T-helper 1 cell treated with Interleukin-12 subunit alpha and Interleukin-12 subunit beta and Interleukin-4 antibody, amounts not matched to agents 30 ng/mL and 1 ng/mL, for 36 hours (primary cell): ENCODE measurements around the gene PGAM5. TPM values are rescaled to one million over a fixed set of nuclear protein-coding genes. Genes with fewer than 3 reads are reported as not detected.
"Not testable (repeated sequence)": the region's sequence is repeated elsewhere in the genome, so short reads cannot be mapped to it uniquely, and the experiment has no call there.

Source experiments
- intact Hi-C: fragments of 100-400 bp; cut with micrococcal nuclease; formaldehyde crosslinking; loops from one replicate; pipeline ENCODE4 v1.15.1; 2024
- total RNA-seq: library from RNA; stranded (reverse); gene quantifications from 2 replicates; pipeline ENCODE4 v1.2.3, GENCODE V29; 2022

PGAM5 gene
- total RNA-seq, 1 donor from 2014 or later: 59.0 TPM

DNA sequence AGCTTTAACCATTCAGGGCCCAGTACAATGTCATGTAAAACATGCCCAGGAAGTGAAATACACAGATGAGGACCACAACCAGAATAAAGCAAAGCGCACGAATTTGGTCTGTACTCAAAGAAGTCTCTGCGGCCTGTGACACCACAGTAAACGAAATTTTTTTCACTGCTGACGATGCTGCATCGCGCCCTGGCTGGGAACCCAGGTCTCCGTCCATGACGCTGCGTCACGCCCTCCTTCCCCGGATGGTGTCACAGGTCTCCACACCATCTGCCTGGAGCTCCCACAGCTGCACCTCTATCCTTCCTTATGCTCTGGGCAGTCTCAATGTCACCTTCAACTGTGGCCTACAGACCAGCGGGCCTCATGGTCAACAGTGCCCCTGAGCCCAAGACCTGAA lies 33.2 kb downstream of the PGAM5 start:
- intact Hi-C loops: no loop called here

DNA sequence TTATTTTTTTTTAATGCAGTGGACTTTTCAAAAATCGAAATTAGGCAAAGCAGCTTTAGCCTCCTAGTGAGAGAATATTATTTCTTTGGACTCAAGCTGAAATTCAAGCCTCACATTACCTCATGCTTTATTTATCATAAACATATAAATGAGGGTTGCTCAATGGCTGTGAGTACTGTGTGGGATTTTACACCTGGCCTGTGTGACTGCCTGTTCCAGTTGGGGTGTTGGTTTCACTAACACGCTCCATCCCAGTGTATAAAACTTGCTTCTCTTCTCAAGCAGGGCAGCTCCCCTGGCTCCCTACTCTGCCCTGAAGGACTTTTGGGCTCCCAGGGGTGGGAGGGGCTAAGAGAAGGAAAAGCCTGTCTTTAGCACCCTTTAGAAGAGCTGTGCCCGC lies 36.0 kb downstream of the PGAM5 start:
- intact Hi-C loops: no loop called here

DNA sequence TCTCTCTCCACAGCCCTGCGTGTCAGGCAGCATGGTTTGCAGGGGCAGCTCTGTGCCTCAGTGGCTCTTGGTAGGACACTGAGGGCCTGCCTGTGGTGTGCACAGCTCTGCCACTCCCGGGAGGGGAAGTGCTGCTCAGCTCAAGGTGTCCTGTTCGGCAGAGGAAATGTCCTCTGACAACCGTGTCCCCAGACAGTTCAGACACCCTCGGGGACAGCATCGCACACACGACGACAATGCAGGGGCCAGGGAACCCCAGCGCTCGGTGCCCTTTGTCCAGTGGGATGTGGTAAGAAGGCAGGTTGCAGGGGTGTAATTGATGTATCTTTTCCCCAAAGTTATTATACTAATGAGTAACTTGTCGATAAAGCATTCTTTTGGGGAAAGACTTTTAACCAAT lies 36.8 kb downstream of the PGAM5 start:
- intact Hi-C loops: no loop called here

DNA sequence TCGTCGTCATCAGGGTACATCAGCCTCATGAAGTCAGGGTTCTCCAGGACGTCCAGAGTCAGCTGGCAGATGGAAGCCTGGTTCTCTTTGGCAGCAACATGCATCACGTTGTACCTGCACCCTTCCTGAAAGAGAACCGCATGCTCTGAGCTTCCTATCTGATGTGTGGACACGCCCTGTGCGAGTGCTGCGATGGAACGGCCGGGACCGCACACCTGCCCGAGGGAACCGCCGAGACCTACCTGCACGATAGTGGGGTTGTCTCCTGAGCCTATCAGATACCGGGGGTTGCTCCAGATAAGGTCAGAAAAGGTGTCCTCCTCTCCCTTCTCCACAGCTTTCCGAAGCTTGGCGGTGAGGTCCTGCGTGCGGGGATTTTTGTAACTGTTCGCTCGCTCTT lies 37.3 kb downstream of the PGAM5 start:
- intact Hi-C loops: no loop called here

DNA sequence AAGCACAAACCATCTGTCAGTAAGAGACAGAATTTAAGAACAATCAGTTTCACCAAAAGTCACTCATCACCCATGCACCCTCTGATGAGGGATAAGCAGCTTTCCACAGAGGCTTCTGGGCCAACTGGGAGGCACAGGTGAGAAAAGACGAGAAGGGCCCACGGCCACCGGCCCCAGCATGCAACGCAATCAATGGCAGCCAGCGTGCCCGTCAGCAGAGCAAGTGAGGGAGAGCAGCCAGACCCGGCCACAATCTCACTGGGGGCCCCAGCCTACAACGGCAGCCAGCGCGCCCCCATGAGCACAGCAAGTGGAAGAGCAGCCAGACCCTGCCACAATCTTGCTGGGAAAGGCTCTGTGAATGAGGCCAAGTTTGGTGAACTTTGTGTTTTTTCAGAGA lies 37.7 kb downstream of the PGAM5 start:
- intact Hi-C loops: no loop called here

DNA sequence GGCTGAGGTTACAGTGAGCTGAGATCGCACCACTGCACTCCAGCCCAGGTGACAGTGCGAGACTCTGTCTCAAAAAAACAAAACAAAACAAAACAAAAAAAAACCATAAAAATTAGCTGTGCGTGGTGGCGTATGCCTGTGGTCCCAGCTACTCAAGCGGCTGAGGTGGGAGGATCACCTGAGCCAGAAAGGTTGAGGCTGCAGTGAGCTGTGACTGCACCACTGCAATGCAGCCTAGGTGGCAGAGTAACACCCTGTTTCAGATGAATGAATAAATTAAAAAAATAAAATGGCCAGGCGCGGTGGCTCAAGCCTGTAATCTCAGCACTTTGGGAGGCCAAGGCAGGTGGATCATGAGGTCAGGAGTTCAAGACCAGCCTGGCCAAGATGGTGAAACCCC lies 43.0 kb downstream of the PGAM5 start:
- intact Hi-C loops: not testable (repeated sequence)

DNA sequence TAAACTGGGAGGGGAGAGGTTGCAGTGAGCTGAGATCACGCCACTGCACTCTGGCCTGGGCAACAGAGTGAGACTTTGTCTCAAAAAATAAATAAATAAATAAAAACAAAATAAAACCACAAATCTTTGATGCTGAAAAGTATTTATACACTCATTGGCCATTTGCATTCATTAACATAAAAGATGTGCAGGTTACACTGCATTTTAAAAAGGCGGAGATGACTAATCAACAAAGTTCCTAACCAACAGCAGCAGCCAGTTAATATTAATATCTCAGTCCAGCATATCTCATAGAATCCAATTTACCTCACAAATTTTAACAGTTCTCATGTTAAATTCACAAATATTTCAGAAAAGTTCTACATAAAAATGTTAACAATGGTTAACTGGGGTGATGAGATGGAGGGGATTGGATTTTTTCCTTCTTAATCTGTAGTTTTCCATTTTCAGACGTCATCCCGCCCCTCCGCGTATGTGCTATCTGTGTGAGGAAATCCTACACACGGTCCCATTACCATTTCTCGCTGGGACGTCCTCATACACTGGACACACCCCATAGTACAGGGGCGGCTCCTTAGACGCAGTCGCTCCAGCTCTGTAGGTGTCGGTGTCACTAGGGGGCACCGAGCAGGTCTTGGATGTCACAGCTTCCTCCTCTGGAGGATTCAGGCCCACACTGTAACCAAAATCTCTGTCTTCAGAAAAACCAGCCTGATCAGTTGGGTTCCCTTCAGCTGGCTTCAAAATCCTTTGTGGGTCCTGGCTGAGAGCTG lies 43.7 kb downstream of the PGAM5 start:
- intact Hi-C loops: no loop called here

DNA sequence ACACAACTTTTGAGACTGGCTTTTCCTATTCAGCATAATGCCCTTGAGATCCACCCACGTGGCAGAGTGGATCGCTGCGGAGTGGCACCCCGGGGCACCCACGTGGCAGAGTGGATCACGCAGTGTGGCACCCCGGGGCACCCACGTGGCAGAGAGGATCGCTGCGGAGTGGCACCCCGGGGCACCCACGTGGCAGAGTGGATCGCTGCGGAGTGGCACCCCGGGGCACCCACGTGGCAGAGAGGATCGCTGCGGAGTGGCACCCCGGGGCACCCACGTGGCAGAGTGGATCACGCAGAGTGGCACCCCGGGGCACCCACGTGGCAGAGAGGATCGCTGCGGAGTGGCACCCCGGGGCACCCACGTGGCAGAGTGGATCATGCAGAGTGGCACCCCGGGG lies 48.2 kb downstream of the PGAM5 start:
- intact Hi-C loops: not testable (repeated sequence)

DNA sequence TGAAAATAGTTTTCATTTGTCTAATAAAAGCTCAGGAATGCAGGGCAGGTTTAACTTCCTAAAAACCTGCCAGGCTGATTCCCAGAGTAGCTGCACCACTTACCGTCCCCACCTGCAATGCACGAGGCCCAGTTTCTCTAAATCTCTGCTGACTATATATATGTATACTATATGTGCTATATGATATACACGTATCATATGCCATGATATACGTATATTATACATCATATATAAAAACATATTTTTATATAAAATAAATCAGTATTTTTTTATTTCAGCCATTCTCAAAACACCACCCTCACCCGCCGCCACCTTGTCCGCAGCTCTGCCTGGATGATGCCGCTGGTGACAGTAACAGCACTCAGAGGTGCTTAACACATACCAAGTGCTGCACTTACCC lies 48.7 kb downstream of the PGAM5 start:
- intact Hi-C loops: no loop called here

DNA sequence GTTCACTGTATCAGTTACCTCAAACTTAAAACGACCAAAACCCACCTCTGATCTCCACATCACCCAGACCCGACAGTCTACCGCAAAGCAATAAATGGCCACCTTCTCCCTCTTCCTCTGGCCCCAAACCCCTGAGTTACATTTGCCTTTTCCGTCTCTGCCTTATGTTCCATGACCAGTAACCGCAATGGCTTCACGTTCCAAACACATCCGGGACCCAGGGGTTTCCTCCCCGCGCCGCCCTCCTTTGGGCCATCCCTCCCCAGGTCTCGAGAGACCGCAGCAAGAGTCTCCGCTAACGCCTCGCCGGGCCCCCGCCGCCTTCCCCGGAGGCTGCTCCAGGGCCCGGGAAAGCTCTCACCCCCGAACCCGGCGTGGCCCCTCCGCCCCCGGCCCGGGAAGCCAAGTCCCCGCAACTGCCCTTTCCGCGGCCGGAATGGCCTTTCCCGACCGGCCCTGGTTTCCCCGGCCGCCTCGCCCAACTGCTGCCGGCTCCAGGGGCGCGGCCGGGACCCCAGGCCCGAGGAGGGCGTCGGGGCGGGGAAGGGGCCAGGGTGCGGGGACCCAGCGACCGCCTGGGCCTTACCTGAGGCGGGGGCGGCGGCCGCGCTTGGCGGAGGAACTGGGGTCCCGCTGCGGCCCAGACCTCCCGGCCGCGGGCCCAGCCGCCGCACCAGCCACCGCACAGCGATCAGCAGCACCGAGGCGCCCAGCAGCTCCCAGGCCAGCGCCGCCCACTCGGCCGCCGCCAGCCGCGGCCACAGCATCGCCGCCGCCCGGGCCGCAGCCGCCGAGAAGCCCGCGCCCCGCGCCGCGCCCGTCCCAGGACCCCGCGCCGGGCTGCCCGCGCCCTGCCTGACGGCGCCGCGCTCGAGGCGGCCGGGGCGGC lies 50.6 kb downstream of the PGAM5 start, which contains the start of gene ANKLE2:
Gene ANKLE2, minus strand, starts transcription at position 801 of the 889 bp plus-strand sequence. Its CDS starts 34 bp downstream, at position 767.
- intact Hi-C loops: loop anchor here (1.0 to 5.0 kb wide), 5 partner anchors 51 to 619 kb away; partner anchors contain the start of genes DDX51, NOC4L, PGAM5 and POLE

DNA sequence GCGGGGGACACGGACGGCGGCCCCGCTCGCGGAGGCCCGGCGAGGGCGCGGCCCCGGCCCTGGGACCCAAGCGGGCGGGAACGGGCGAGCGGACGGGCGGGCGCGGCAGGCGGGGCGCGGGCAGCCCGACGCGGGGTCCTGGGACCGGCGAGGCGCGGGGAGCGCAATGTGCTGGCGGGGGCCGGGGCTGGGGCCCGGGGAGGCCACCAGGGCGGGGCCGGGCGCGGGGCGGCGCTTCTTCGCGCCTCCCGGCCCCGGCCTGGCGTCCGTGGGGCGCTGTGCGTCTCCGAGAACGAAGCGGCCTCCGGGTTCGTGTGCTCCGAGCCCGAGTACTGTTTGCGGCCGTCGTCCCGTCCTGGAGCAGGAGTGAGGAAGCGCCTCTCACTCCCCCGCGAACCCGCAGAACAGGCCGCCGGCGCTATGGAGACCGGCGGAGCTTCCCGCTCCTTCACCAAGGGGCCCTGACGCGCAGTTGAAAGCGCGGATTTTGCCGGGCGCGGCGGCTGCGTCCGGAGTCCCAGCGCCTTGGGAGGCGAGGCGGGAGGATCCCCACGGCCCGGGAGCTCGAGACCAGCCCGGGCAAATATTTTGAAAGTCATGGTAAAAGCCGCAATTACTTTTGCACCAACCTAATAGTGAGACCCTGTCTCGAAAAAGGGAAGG lies 51.4 kb downstream of the PGAM5 start:
- intact Hi-C loops: loop anchor here (1.0 to 5.0 kb wide), 10 partner anchors 9 to 620 kb away; partner anchors contain the start of genes CHFR, DDX51, NOC4L and PGAM5

DNA sequence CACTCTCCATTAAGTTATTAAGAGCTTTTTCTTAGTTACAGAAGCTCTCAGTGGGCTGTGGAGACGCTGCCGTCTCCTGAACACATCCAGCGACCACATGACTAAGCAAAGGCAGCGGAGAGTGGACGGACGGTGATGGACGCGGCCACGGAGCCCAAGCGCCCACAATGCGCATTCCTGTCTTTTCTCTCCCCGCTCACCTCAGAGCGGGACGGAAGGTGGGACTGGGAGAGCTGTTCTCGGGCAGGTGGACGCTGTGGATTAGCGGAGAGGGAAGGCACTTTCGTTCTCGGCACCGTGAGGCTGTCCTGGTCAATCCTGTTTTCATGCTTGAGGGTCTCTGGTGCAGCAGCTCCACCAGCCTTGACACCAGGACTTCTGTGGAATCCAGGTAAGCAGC lies 53.6 kb downstream of the PGAM5 start:
- intact Hi-C loops: loop anchor here (5.0 kb wide), 2 partner anchors 273 to 622 kb away; partner anchors contain the start of genes DDX51, NOC4L and ZNF84

DNA sequence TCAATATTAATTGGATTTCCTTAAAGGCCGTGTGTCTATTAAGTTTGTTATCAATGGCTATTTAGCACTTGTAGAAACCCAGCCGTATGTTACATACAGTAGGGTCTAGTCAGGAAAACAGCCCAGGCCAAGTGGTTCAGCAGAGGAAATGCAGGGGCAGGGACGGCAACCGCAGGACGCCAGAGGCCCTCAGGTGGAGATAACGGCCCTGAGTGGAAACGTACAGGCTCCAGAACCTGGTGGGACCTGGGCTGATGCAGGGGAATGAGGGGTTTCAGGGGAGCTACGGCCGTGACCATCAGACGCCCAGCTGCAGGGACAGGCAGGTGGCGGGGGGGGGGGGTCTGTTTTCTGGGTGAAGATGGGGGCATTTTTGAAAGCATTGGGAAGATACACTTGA lies 54.7 kb downstream of the PGAM5 start:
- intact Hi-C loops: no loop called here

DNA sequence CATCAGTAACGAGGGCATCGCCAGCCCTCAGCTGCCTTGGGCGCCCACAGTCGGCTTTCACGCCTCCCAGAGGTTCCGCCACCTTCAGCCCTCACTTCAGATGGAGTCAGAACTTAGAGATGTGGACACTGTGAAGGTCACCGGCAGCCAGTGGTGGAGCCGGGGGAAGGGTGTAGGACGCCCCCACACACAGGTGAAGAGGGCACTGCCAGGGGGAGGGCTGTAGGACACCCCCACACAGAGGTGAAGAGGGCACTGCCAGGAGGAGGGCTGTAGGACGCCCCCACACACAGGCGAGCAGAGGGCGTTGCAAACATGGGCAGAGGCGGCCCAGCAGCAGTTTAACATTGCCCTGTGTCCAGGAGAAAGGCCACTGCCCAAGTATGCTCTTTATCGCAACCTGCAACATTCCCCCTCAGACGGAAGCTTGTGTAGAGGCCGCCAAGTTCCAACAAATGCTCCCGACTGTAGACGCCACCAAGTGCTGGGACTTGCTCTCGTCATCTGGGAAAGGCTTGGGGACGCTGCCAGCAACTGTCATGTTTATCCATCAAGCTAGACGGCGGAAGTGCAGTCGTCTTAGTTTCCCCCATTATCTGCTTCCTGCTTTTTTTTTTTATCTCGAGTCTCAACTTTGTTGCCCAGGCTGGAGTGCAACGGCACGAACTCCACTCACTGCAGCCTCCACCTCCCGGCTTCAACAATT lies 55.9 kb downstream of the PGAM5 start:
- intact Hi-C loops: no loop called here

DNA sequence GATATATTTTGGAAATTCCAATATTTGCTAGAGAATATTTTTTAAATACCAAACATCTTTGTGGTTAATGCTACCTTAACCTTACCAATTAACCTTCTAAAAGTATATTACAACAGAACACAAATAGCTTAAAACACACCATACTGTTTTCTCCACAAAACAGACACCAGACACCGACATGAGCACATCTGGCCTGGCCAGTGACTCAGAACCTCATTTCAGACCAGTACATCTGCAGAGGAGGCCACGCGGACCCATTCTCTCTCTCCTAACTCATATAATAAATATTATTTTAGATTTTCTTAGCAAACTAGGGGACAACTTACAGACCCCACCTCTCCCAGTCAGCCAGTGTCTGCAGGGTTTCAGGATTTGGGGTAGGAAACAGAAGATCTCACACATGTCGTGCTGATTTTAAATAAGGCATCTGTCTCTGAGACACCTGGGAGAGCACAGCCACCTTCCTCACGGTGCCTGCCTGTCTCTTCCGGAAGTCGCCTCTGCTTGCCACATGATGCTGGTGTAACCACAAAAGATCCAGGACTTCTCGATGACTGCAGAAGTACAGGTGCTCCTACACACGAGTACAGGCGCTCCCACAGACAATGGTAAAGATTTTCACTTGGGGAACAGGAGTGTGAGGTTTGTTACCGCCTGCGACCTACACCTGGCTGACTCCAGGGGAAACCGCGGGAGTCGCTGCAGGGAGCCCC lies 60.6 kb downstream of the PGAM5 start:
- intact Hi-C loops: loop anchor here (1.0 kb wide), 1 partner anchor 9 kb away; no protein-coding TSS in a partner anchor

Other genes with a start within 250 kb of the PGAM5 start
- gene FBRSL1, start 220.7 kb upstream of the PGAM5 start, total RNA-seq: 47.8 and 56.2 TPM in 2 replicates
- gene LRCOL1, start 100.3 kb upstream of the PGAM5 start, total RNA-seq: not detected in 2 replicates
- not detected in 2 replicates for gene P2RX2, start 92.1 kb upstream of the PGAM5 start, total RNA-seq
- gene POLE, start 23.5 kb upstream of the PGAM5 start, total RNA-seq: 123 and 124 TPM in 2 replicates
- gene PXMP2, start 23.3 kb upstream of the PGAM5 start, total RNA-seq: 22.0 and 22.1 TPM in 2 replicates
- 103 and 105 TPM in 2 replicates for gene ANKLE2, start 51.0 kb downstream of the PGAM5 start, total RNA-seq
- gene GOLGA3, start 118.0 kb downstream of the PGAM5 start, total RNA-seq: 69.8 and 73.5 TPM in 2 replicates
- gene CHFR, start 176.8 kb downstream of the PGAM5 start, total RNA-seq: 94.7 and 98.4 TPM in 2 replicates
- 8.7 and 11.2 TPM in 2 replicates for gene ZNF605, start 245.5 kb downstream of the PGAM5 start, total RNA-seq